ENCODE measurements around the gene GPR157. TPM values are rescaled to one million over a fixed set of nuclear protein-coding genes. Genes with fewer than 3 reads are reported as not detected.

Gene GPR157
- total and polyA plus RNA-seq, 2 of the 13 experiments (the other 11 are each of a cell fraction or from before 2014, with no cell fraction given): 10.1 to 19.2 TPM

DNA sequence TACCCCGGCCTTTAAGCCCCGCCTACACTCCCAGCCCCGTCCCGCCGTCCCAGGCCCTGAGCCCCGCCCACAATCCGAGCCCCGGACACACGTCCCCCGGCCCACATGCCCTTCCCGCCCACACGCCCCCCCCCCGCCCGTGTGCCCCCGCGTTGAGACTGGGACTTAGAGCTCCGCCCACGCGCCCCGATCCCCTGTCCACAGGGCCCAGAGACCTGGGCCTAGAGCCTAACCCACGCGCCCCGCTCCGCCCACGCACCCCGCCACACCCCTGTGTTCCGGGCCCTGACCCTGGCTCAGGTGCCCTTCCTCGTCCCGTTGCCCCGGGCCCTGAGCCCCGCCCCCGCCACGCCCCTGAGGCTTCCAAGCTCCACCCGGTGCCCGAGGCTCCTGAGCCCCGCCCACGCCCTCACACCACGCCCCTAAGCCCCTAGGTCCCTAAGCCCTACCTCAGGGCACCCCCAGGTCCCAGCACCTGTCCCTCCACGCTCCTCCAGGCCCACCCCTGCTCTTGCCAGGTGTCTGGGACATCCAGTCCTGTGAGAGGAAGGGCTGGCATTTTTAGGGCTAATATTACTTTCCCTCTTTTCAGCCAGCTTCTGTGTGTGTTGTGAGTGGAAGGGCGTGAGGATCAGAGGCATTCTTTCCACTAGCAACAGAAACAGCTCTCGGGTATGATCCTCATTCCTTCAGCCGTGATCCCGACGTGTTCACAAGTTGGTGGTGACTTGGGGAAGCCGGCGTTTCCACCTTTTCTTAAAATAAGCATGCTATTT, 552 bp upstream of the GPR157 start (continued):
- 0 out of 4 replicates have a peak, but pooled peaks of 1 of the 2 experiments have one; percentile 44 for TF ChIP-seq KLF16 (CRISPR knock-in tag; IDR thresholded peaks at IDR 0.05)
- TF ChIP-seq ZBTB2 (CRISPR knock-in tag; IDR thresholded peaks at IDR 0.05; ENCODE audit: low read depth): no peak
- TF ChIP-seq, protein P1, sequence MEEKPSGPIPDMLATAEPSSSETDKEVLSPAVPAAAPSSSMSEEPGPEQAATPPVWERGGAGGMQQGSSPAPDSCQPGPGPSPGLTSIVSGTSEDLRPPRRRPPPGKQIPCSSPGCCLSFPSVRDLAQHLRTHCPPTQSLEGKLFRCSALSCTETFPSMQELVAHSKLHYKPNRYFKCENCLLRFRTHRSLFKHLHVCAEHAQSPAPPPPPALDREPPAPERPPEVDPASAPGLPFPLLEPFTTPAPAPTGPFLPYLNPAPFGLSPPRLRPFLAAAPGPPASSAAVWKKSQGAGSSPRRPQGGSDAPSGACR (CRISPR knock-in tag; IDR thresholded peaks at IDR 0.05): no peak
- TF ChIP-seq ZNF572 (CRISPR knock-in tag; IDR thresholded peaks at IDR 0.05): 0 out of 2 replicates have a peak, but pooled peaks have one; percentile 60
- no peak for TF ChIP-seq TBL1XR1 (IDR thresholded peaks at IDR 0.05; ENCODE audit: borderline replicate concordance, low read length, partially characterized antibody)
- TF ChIP-seq PHF8 (CRISPR knock-in tag; IDR thresholded peaks at IDR 0.05): peak; percentile 34; the same call in 1 of the 2 replicates
- TF ChIP-seq RFX5 (IDR thresholded peaks at IDR 0.05; ENCODE audit: low read depth, low read length): no peak
- TF ChIP-seq, protein P2, sequence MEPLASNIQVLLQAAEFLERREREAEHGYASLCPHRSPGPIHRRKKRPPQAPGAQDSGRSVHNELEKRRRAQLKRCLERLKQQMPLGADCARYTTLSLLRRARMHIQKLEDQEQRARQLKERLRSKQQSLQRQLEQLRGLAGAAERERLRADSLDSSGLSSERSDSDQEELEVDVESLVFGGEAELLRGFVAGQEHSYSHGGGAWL (CRISPR knock-in tag; IDR thresholded peaks at IDR 0.05): no peak
- no peak for TF ChIP-seq NR3C1 (CRISPR knock-in tag; IDR thresholded peaks at IDR 0.05)
- TF ChIP-seq HDAC1 (CRISPR knock-in tag; IDR thresholded peaks at IDR 0.05): no peak
- TF ChIP-seq MAZ (IDR thresholded peaks at IDR 0.05; ENCODE audit: borderline replicate concordance, low read depth, low read length): peak; percentile 21; the same call in 1 of the 2 replicates
- TF ChIP-seq MAZ (CRISPR knock-in tag; IDR thresholded peaks at IDR 0.05; ENCODE audit: low read depth): no peak; the same call in 1 of the 2 replicates
- no peak for TF ChIP-seq LCORL (IDR thresholded peaks at IDR 0.05)
- peak; percentile 64; the same call in 1 of the 2 replicates for TF ChIP-seq LCORL (CRISPR knock-in tag; IDR thresholded peaks at IDR 0.05)
- no peak for TF ChIP-seq ZNF652 (CRISPR knock-in tag; IDR thresholded peaks at IDR 0.05; ENCODE audit: borderline replicate concordance, low read depth)
- TF ChIP-seq KLF13 (CRISPR knock-in tag; IDR thresholded peaks at IDR 0.05): no peak
- peak; percentile 36; the same call in 1 of the 2 replicates for TF ChIP-seq PITX1 (CRISPR knock-in tag; IDR thresholded peaks at IDR 0.05)
- peak; percentile 45 for TF ChIP-seq HNF1B (CRISPR knock-in tag; IDR thresholded peaks at IDR 0.05)

Measured in HepG2 (cell line).